Measurements from ENCODE around the gene NUP93.
"Not testable (repeated sequence)": the region's sequence is repeated elsewhere in the genome, so short reads cannot be mapped to it uniquely, and the experiment has no call there.

NUP93 gene

GRCh38 chr16:56852968-56853367 lies 123.0 kb downstream of the NUP93 start:
- no peak for DNase-seq

- DNase-seq, result no peak
These were observed 125.3 kb downstream of the NUP93 start for GRCh38 chr16:56855201-56855600.

GRCh38 chr16:56855946-56856345 lies 126.0 kb downstream of the NUP93 start:
- no peak for DNase-seq

- no peak for DNase-seq
These were observed 127.0 kb downstream of the NUP93 start for GRCh38 chr16:56856876-56857447.

GRCh38 chr16:56858374-56858773 lies 128.4 kb downstream of the NUP93 start:
- DNase-seq, result no peak

GRCh38 chr16:56859636-56860035 lies 129.7 kb downstream of the NUP93 start:
- DNase-seq, result no peak

GRCh38 chr16:56860226-56861020 lies 130.5 kb downstream of the NUP93 start:
- DNase-seq, result no peak

- peak; percentile 19 for DNase-seq
These were observed 131.2 kb downstream of the NUP93 start for GRCh38 chr16:56861092-56861610.

- no peak for DNase-seq
These were observed 131.8 kb downstream of the NUP93 start for GRCh38 chr16:56861756-56862155.

- DNase-seq, result no peak
These were observed 132.8 kb downstream of the NUP93 start for GRCh38 chr16:56862776-56863175.

- no peak for DNase-seq
These were observed 135.0 kb downstream of the NUP93 start, which contains the start of gene SLC12A3 for GRCh38 chr16:56864960-56865359. Gene SLC12A3 (plus strand): TSS chr16:56865207. CDS start chr16:56865236, 29 bp downstream.

GRCh38 chr16:56865394-56866062 lies 135.6 kb downstream of the NUP93 start:
- DNase-seq, result no peak

GRCh38 chr16:56866955-56867830 lies 137.3 kb downstream of the NUP93 start:
- DNase-seq, result peak; percentile 29

- DNase-seq, result no peak
These were observed 138.2 kb downstream of the NUP93 start for GRCh38 chr16:56868175-56868574.

- DNase-seq, result not testable (repeated sequence)
These were observed 138.8 kb downstream of the NUP93 start for GRCh38 chr16:56868766-56869165.

GRCh38 chr16:56869513-56870275 lies 139.8 kb downstream of the NUP93 start:
- no peak for DNase-seq

GRCh38 chr16:56870276-56870888 lies 140.5 kb downstream of the NUP93 start:
- DNase-seq, result no peak

- no peak for DNase-seq
These were observed 141.3 kb downstream of the NUP93 start for GRCh38 chr16:56871172-56871593.

- DNase-seq, result no peak
These were observed 143.0 kb downstream of the NUP93 start for GRCh38 chr16:56872863-56873391.

- DNase-seq, result peak; percentile 82
These were observed 144.9 kb downstream of the NUP93 start for GRCh38 chr16:56874800-56875199.

- DNase-seq, result no peak
These were observed 146.1 kb downstream of the NUP93 start for GRCh38 chr16:56876048-56876447.

All from DMS 273 treated with DMSO at 0.1 percent for 48 hours (cell line).